GM18870 (cell line): ENCODE data around the gene STK32C.
"Not testable (repeated sequence)": the region's sequence is repeated elsewhere in the genome, so short reads cannot be mapped to it uniquely, and the experiment has no call there.

ENCODE experiments used
- ATAC-seq: cut with Tn5 transposase; IDR thresholded peaks from one replicate; pipeline ENCODE4 v1.9.1; 2021; ENCODE audit warnings: moderate library complexity; ENCODE audit not compliant: unreplicated experiment

Gene STK32C

GRCh38 chr10:132269266-132270230, 38.2 kb downstream of the STK32C start:
- no peak for ATAC-seq

- not testable (repeated sequence) for ATAC-seq
Measured at GRCh38 chr10:132267916-132268315, 39.8 kb downstream of the STK32C start.

GRCh38 chr10:132266594-132267161, 41.1 kb downstream of the STK32C start:
- ATAC-seq: no peak

GRCh38 chr10:132265890-132266496, 41.8 kb downstream of the STK32C start:
- no peak for ATAC-seq

GRCh38 chr10:132264966-132265889, 42.5 kb downstream of the STK32C start:
- no peak for ATAC-seq

- ATAC-seq: no peak
Measured at GRCh38 chr10:132264306-132264950, 43.3 kb downstream of the STK32C start.

GRCh38 chr10:132263866-132264265, 43.9 kb downstream of the STK32C start:
- ATAC-seq: no peak

GRCh38 chr10:132259702-132260482, 47.9 kb downstream of the STK32C start:
- no peak for ATAC-seq

- ATAC-seq: no peak
Measured at GRCh38 chr10:132258423-132258822, 49.3 kb downstream of the STK32C start.

GRCh38 chr10:132257907-132258306, 49.8 kb downstream of the STK32C start:
- ATAC-seq: no peak

GRCh38 chr10:132257271-132257670, 50.5 kb downstream of the STK32C start:
- no peak for ATAC-seq

GRCh38 chr10:132256866-132257265, 50.9 kb downstream of the STK32C start:
- ATAC-seq: no peak

GRCh38 chr10:132255489-132256344, 52.0 kb downstream of the STK32C start:
- no peak for ATAC-seq

GRCh38 chr10:132254841-132255240, 52.9 kb downstream of the STK32C start:
- ATAC-seq: no peak

GRCh38 chr10:132253092-132253687, 54.6 kb downstream of the STK32C start:
- ATAC-seq: no peak

GRCh38 chr10:132252412-132252811, 55.3 kb downstream of the STK32C start:
- ATAC-seq: no peak

- no peak for ATAC-seq
Measured at GRCh38 chr10:132251928-132252327, 55.8 kb downstream of the STK32C start.
